Measurements from ENCODE around the gene TEX22.
A peak's percentile ranks its signal among the peaks of the same experiment; 100 is the strongest.

TEX22 gene

DNA sequence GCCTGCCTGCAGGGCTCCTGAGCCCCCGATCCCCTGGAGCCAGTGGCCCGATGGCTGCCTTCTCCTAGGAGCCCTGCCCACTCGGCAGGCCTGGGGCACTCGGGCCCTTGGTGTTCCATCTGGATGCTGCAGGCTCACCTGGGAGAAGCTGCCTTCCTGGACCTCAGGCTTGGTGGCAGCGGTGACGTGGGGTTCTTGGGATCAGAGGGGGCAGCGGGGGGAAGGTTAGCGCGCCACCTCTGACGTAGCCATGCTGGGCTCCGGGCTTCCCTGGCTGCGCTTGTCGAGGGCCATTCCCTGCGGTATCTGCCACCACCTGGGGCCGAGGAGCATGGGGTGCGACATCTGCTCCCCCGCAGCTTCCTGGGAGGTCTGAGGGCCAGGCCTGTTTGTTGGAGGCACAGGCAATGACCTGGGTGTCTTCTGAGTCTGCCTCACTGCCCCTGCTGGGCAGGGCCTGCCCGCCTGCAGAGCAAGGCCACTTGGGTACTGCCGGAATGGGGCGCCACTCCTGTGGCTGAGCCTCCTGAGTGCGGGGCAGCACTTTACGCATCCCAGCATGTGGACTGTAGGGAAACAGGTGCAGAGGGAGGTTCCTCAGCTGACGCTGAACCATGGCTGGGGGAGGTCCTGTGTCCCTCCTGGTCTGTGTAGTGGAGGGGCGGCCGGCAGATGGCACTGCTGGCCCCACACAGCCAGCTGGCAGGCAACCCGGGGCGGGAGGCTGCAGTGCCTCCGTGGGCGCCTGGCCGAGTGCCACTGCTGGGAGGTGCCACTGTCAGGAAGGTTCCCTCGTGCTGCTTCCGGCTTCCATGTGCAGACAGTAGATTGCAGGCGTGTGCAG lies 41.6 kb downstream of the TEX22 start:
- DNase-seq (ENCODE audit: low read depth): no peak

DNA sequence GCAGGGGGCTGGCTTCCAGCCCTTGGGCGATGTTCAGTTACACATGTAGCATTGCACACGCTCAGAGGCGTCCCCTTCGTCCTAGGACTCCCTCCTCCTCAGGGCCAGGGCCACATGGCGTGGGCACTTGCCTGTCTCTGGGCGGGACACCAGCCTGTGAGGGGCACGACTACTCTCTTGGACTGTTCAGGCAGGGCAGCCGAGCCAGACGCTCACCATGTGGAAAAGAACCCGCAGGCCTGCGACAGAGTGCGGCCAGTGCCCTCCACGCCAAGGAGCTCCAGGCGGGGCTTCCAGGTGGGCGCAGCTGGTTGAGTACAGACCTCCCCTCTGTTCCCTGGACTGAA lies 42.2 kb downstream of the TEX22 start:
- DNase-seq (ENCODE audit: low read depth): no peak

DNA sequence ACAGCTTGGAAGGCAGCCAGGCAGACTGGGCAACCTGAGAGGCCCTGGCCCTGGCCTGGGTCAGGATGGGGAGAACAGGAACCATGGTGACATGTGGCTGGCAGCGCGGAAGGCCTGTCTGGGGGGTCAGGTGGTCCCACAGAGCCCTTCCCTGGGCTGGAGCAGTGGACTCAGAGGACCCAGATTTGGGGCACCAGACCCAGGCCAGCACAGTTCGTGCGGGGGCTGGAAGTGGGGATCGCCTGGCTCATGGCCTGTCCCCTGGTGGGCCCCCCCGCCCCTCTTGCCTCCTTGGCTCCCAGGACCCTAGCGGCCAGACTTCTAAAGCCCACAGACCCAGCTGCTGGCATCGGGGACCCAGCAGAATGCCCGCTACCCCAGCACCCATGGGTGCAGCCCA lies 42.7 kb downstream of the TEX22 start:
- DNase-seq (ENCODE audit: low read depth): no peak

DNA sequence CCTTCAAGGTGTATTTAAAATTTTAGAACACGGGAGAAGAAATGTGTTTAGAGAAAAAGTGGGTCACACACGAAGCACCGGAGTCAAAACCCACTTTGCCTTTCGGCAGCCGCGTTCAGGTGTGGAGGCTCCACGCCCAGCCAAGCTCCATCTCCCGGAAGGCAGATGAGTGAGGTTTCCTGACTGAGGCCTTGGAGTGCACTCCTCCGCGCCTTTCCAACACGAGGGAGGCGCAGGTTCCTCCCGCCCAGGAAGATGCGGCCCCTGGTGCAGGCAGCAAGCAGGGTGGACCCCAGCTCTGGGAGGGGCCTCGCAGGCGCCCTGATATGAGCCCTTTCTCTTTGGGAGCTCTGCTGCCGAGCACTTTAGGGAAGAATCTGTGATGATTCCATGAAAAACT lies 43.8 kb downstream of the TEX22 start:
- no peak for DNase-seq (ENCODE audit: low read depth)

DNA sequence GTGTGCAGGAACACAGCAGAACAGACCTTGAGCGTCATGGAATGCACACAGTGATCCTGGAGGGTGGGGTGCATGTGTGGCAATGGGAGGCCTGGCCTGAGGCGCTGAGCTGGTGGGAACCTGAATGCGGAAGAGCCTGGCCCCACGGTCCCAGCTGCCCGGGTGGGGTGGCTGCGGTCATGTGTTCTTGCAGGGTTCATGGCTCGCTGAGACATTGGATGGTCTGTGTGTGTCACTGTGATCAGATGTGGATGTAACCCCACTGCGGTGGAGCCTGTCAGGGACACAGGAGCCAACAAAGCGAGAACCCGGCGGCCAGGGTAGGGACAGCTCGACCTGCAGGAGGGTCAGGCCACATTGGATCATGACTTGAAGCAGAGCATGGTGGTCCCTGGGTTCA lies 44.5 kb downstream of the TEX22 start:
- DNase-seq (ENCODE audit: low read depth): no peak

DNA sequence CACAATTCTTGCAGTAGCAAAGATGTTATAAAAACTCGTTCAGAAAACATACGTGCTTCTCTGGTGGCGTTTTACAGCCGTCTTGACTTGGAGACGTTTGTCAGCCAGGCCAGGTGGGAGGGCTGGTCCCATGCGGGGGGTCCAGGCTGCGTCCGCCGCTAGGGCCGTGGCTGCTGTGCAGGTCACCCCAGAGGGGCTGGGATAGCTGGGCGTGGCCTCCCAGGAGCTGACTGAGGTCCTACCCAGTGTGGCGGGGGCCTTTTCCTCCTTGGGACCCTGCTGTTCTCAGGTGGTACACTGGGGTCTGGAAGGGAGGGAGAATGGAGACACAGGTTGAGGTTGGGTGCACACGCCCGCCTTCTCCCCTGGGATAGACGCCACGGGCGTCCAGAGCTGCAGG lies 46.5 kb downstream of the TEX22 start:
- no peak for DNase-seq (ENCODE audit: low read depth)

DNA sequence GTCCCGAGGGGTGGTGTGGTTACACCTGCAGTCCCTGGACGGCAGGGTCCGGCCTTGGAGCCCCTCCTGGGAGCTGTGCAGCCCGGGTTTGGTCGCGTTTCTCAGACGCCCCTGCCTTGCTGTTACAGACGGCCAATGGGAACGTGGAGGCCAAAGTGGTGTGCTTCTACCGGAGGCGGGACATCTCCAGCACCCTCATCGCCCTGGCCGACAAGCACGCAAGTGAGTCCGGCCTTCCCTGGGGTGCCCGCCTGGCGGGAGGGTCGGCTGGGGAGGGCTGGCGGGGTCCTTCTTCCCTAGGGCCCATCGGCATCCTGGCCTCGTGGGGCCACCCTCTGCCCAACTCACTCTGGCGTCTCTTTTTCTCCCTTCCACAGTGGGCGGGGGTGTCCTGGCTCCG lies 47.0 kb downstream of the TEX22 start:
- DNase-seq (ENCODE audit: low read depth): no peak

DNA sequence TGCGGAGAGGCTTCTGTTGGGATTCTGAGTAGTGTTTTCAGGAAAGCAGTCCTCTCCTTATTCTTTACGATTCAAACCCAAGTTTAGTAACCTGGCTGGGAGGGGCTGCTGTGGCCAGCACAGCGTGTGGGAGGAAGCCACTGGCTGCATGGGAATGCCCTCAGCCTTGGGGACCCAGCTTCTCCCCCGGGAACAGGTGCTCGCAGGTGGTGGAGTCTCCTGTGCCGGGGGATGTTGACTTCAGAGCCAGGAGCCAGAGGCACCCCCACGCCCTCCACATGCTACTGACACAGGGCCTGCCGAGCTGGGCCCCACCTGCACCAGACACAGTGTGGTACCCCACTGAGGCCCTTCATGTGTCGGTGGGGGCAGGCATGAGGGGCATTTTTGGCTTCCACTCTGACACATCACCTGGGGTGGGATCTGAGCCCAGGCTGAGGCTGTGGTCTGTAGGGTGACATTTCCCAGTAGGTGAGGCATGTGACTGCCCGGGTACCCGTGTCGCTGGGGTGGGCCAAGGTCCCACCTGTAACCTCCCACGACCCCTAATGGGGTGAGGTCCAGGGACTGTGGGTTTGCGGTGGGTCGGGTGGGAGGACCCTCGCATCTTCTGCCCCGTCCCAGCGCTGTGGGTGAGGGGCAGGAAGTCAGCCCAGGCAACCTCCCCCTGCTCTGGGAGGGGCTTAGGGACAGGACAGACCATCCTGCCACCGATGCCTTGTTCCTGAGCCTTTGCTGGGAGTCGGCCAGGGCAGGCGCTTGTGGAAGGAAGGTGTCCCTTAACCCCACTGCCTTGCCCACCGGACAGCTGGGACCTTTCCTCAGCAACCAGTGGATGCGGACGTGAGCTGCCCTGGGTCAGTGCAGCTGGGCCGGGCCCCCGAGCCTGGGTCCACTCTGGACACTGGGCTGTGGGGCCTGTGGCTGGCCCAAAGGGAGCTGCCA lies 47.8 kb downstream of the TEX22 start:
- DNase-seq (ENCODE audit: low read depth): no peak

DNA sequence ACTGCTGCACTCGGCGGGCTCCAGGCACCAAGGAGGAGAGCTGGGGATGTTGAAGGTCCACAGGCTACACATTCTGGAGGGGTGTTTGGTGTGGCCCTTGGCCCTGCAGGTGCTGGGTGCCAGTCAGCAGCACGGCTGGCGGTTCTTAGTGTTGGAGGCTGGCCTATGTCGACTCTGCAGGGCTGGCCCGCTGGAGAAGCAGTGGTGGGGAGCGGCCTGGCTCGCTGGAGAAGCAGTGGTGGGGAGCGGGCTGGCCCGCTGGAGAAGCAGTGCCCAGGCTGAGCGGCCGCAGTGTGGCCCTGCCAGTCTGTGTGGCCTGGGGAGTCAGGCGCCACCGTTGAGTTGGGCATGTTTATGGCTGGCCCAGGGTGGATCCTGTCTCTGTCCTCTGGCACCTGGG lies 48.6 kb downstream of the TEX22 start:
- no peak for DNase-seq (ENCODE audit: low read depth)

DNA sequence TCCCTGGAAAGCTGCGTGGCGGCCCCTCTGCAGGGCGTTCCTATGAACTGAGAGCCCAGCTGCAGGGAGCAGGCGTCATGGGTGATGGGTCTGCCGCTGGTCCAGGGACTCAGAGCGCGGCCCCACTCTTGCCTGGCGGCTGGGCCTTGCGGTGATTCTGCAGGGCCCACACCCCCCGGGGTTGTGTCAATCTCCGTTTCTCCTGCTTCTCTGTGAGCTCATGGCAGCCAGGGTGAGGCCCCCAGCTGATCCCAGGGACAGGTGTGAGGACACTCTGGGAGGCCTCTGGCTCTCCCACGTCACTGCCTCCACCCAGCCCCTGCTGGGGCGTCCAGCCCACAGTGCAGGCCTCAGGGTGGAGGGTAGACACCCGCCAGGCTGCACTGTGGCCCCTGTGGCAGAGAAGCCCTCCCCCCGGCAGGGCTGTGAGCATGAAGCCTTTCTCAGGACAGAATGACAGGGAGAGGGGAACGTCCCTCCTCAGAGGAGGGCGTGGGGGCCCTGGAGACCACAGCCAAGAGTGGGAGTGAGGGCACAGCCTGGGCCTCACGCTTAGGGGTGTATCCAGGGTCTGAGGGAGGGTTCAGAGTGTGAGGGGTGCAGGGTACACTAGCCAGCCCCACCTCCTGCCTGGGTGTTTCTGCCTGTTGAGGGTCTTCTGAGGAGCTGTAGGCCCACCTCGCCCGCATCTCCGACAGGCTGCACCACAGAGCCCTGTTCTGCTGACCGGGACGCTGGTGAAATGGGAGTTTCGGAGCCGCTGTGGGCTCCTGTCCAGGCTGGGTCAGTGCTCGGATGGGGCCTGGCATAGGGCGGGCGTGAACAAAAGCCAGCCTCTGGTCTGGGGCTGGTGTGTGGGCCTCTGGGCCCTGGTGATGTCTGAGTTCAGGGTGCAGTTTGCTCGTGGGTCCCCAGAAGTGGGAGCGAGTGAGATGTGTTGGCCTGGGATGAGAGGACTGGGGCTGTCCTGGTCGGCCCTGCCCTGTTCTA lies 49.6 kb downstream of the TEX22 start:
- DNase-seq (ENCODE audit: low read depth): no peak

DNA sequence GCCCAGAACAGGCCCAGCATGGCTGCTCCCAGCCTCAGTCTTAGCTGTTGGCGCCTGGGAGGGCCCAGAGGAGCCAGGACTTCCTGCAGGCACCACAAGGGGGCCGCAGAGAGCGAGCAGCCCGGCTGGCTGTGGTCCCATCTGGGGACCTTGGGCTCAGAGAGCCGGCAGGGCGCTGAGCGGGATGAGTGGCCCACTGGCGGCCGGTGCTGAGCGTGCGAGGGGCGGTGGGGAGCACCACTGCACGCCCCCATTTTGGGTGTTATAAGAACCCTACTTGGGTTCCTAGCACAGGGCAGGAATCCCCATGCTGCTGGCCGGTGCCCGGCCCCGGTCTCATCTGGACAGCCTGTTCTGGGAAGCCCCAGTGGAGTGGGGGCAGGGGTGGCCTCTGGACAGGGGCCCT lies 50.4 kb downstream of the TEX22 start:
- DNase-seq (ENCODE audit: low read depth): peak; percentile 52

DNA sequence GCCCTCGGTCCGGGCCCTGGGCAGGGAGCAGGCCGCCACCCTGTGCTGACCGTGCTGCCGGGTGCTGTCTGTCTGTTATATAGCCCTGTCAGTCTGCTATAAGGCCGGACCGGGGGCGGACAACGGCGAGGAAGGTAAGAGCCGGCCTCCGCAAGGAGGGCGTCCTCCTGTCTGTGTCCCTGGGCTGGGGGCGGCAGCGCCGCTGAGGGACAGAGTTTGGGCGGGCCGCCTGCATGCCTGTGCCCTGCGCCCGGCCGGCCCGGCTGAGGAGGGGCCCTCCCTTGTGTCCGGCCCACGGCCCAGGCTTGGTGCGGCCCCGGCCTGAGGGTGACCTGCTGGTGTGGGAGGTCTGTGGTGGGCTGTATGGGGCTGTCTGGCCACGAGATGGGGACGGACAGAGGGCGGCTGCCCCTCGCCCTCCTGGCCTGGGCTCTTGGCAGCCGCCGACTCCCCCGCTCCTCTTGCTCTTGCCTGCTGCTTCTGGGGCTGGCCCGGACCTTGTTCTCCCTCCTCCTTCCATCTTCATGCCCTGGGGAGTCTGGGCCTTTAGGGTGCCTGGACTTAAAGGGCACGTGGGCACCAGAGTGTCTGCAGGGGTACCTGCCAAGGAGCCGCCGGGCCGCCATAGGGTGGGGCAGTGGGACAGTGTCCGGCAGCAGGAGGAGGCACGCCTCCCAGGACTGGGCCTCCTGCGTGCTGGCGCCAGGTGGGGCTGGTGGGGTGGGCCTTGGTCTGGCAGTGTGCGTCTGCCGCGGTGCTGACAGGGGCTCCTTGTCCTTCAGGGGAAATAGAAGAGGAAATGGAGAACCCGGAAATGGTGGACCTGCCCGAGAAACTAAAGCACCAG lies 51.2 kb downstream of the TEX22 start:
- DNase-seq (ENCODE audit: low read depth): no peak

DNA sequence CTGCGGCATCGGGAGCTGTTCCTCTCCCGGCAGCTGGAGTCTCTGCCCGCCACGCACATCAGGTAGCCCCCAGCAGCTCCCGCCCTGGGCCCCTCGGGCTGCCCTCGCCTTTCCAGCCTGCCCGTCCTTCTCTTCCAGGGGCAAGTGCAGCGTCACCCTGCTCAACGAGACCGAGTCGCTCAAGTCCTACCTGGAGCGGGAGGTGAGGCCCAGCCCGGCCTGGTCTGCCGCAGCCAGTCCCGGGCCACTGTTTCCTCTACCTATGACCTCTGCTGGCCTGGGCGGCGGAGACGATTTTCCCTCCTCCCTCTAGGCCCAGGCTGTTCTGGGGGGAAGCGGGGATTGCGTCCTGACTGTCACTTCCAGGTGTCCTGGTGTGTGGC lies 51.8 kb downstream of the TEX22 start:
- DNase-seq (ENCODE audit: low read depth): no peak

DNA sequence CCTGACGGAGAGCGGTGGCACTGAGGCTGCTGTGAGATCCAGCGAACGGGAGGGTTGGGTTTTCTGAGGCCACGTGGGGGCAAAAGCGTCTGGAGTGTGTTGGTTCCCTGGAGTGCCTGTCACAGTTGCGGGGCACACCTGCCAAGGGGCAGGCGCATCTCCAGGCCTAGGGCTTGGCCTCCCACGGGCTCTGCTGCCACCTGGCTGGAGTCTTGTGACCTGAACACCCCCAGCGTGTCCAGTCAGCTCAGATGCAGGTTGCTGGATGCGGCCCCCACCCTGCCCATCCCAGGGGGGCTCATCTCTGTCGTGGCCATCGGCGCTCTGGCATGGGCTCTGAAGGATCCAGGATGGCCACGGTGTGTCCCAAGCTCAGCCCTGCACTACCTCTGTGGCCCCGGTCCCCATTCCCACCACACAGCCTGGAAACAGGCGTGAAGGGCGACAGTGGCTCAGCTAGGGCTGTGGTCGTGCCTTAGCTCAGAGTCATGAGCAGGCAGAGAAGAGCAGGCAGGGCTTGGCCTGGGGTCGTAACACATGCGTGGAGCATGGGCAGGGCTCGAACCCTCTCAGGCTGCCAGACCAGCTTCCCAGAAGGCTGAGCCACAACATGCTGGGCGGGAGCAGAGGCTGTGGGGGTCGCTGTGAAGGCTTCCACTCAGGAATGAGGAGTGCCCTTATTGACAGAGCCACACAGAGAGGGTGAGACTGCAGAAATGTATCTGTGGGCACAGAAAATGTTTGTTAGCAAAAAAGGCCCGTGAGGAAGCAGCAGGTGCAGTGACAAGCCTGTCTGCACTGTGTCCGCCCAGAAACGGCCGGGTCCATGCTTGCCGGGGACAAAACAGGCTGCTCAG lies 52.8 kb downstream of the TEX22 start:
- no peak for DNase-seq (ENCODE audit: low read depth)

DNA sequence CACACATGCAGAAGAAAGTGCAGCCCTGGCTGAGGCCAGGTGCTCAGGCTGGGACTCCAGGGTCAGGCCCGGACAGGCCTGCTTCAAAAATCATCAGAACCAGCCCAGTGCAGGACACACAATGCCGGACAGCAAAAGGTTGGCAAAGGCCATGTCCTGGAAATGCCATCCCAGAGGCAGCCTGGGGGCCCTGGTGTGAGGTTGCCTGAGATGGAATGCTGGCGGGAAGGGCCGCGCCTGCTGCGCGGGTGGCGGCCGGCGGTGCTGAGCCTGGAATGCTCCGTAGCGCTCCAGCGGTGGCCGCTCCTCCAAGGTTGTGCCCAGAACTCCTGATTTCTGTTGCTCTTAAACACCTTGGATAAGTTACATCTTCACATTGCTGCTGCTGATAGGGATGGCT lies 54.6 kb downstream of the TEX22 start:
- no peak for DNase-seq (ENCODE audit: low read depth)

DNA sequence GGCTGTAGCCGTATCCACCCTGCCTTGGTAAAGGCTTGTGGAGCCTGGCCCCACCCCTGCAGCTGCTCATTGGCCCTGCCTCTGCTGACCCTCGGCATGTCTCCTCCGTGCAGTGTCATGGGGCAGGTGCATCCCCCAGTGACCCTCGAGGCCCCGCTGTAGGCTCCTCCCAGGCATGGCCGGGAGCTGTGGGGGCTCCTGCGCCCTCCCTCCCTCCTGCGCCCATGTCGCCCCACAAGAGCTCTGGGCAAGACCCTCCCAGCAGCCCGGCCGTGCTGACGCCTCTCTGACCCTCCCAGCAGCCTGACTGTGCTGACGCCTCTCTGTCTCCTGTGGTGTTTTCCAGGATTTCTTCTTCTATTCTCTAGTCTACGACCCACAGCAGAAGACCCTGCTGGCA lies 55.5 kb downstream of the TEX22 start:
- DNase-seq (ENCODE audit: low read depth): no peak

DNA sequence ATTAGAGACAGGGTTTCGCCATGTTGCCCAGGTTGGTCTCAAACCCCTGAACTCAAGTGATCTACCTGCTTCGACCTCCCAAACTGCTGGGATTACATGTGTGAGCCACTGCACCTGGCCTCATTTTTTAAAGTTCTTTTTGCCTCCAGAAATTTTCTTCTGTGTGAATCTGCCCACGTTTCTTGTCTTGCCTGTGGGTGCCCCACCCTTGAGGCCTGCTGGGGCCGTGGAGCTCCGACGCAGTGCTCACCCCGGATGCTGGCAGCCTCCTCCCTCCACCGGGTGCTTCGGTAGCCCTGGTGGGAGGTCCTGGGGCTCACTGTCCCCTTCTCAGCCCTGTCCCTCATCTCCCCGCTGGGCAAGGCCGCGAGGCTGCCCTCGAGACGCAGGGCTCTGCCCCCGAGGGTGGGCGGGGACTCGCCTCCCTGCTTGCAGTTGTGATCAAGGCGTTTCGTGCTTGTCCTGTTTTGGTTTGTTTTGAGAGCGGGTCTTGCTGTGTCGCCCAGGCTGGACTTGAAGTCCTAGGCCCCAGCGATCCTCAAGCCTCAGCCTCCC lies 56.8 kb downstream of the TEX22 start:
- no peak for DNase-seq (ENCODE audit: low read depth)

DNA sequence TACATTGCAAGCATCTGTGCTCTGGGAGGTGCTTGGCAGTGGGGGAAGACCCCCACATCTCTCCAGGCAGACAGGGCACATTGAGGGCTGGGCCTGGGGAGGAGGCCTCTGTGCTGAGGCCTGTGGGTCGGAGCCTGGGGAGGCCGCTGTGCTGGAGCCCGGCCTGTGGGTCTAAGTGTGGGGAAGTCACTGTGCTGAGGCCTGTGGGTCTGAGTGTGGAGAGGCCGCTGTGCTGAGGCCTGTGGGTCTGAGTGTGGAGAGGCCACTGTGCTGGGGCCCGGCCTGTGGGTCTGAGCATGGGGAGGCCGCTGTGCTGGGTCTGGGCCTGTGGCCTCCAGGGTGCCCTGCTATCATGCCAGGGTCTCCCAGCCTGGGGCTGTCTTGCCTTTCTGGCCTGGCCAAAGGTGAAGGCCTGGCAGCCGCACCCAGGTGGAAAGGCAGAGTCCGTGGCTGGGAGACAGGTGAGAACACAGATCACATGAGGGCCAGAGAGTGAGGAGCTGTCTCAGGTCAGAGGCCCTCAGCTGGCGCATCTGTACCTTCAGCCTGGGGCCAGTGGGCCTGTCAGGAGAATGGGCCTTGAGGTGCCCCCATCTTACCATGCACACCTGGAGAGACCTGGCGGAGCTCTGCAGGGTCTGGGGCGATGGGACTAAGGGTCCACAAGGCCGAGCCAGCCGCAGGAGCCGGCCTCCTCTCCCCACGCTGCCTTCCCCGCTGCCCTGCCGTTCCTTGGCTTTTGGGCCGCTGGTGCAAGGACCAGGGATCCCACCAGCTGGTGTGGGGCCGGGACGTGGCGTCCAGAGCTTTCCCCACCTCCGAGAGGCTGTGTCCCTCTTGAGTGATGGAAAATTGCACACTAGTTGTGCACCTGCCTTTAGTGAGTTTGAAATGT lies 57.7 kb downstream of the TEX22 start:
- no peak for DNase-seq (ENCODE audit: low read depth)

All from stimulated activated CD8-positive, alpha-beta memory T cell treated with anti-CD3 and anti-CD28 coated beads, Interleukin-4, amount 100 ng/mL, for 24 hours (primary cell).